ENCODE data around the gene AGMO.

GRCh38 chr7:15508258-15508657, 53.6 kb downstream of the AGMO start:
- TF ChIP-seq CTCF (IDR thresholded peaks at IDR 0.05; ENCODE audit: low read depth, low read length, poor library complexity, severe bottlenecking) (no peak), EZH2phosphoT487 (IDR thresholded peaks at IDR 0.05; ENCODE audit: borderline replicate concordance, low read length) (no peak)
